HepG2 (cell line): ENCODE measurements around the gene CTRL. TPM values are rescaled to one million over a fixed set of nuclear protein-coding genes. Genes with fewer than 3 reads are reported as not detected.
A peak's percentile ranks its signal among the peaks of the same experiment; 100 is the strongest.

Experiments
- EEA1 ChIP-seq: sonication (generic); formaldehyde crosslinking; IDR thresholded peaks from 2 replicates; pipeline ENCODE4 v1.5.1; 2020; ENCODE audit warnings: mild to moderate bottlenecking, missing genetic modification reagents, borderline replicate concordance
- FIP1L1 ChIP-seq: fragments of 200-400 bp; formaldehyde crosslinking; IDR thresholded peaks from 2 replicates; pipeline ENCODE4 v1.6.1; 2018; ENCODE audit warnings: low read depth, mild to moderate bottlenecking, low read length, moderate library complexity, borderline replicate concordance; ENCODE audit not compliant: insufficient read depth
- MAZ ChIP-seq, 2 experiments: sonication (generic) in 1 of 2; formaldehyde crosslinking in 1 of 2; IDR thresholded peaks; 2 replicates each; pipeline versions ENCODE4 v1.5.0 to v1.6.1; 2012 to 2020; ENCODE audit warnings: low read depth in 2 of 2, mild to moderate bottlenecking in 2 of 2, borderline replicate concordance in 1 of 2, improper control_type of control experiment in 1 of 2, low read length in 1 of 2, missing genetic modification reagents in 1 of 2, moderate library complexity in 1 of 2
- SAFB2 ChIP-seq: sonication (generic); formaldehyde crosslinking; IDR thresholded peaks from 2 replicates; pipeline ENCODE4 v1.5.1; 2020; ENCODE audit warnings: missing genetic modification reagents, low read depth, mild to moderate bottlenecking, borderline replicate concordance
- SNAI1 ChIP-seq: sonication (generic); formaldehyde crosslinking; IDR thresholded peaks from 2 replicates; pipeline ENCODE4 v1.5.0; 2020; ENCODE audit warnings: mild to moderate bottlenecking, missing genetic modification reagents, borderline replicate concordance
- SOX5 ChIP-seq: IDR thresholded peaks from 2 replicates; pipeline ENCODE4 v1.6.1; 2016; ENCODE audit warnings: borderline replicate concordance
- TCF12 ChIP-seq, 2 experiments: fragments of 450-650 bp in 1 of 2; sonication (generic) in 1 of 2; formaldehyde crosslinking in 1 of 2; IDR thresholded peaks; 2 replicates each; pipeline versions ENCODE4 v1.6.1 to v1.8.0; 2017 to 2022; ENCODE audit warnings: antibody characterized with exemption in 1 of 2, mild to moderate bottlenecking in 1 of 2, missing genetic modification reagents in 1 of 2, moderate library complexity in 1 of 2
- TOPORS ChIP-seq: sonication (generic); formaldehyde crosslinking; IDR thresholded peaks from 2 replicates; pipeline ENCODE4 v1.8.0; 2023; ENCODE audit warnings: mild to moderate bottlenecking, missing genetic modification reagents
- ZFAT ChIP-seq: sonication (generic); formaldehyde crosslinking; conservative IDR thresholded peaks from 2 replicates; pipeline ENCODE4 v1.8.1; 2023; ENCODE audit warnings: missing genetic modification reagents, inconsistent platforms
- ZFP36 ChIP-seq: fragments of 150-350 bp; IDR thresholded peaks from 2 replicates; pipeline ENCODE4 v1.6.1; 2018; ENCODE audit warnings: borderline replicate concordance, low read length, low read depth; ENCODE audit not compliant: partially characterized antibody
- ZFY ChIP-seq: sonication (generic); formaldehyde crosslinking; IDR thresholded peaks from 2 replicates; pipeline ENCODE4 v1.4.0; 2020; ENCODE audit warnings: missing genetic modification reagents
- ZNF101 ChIP-seq: sonication (generic); formaldehyde crosslinking; IDR thresholded peaks from 2 replicates; pipeline ENCODE4 v1.4.0; 2020; ENCODE audit warnings: mild to moderate bottlenecking, low read depth, missing genetic modification reagents, borderline replicate concordance
- ZNF124 ChIP-seq: sonication (generic); formaldehyde crosslinking; IDR thresholded peaks from 2 replicates; pipeline ENCODE4 v1.4.0; 2020; ENCODE audit warnings: missing genetic modification reagents
- ZNF160 ChIP-seq: sonication (generic); formaldehyde crosslinking; IDR thresholded peaks from 2 replicates; pipeline ENCODE4 v1.8.0; 2022; ENCODE audit warnings: mild to moderate bottlenecking, inconsistent platforms, missing genetic modification reagents
- ZNF33A ChIP-seq: sonication (generic); formaldehyde crosslinking; IDR thresholded peaks from 2 replicates; pipeline ENCODE4 v1.5.1; 2020; ENCODE audit warnings: missing genetic modification reagents, mild to moderate bottlenecking, moderate library complexity, borderline replicate concordance
- ZNF501 ChIP-seq: sonication (generic); formaldehyde crosslinking; IDR thresholded peaks from 2 replicates; pipeline ENCODE4 v1.5.1; 2020; ENCODE audit warnings: mild to moderate bottlenecking, moderate library complexity, missing genetic modification reagents
- ZNF724P ChIP-seq: sonication (generic); formaldehyde crosslinking; IDR thresholded peaks from 2 replicates; pipeline ENCODE4 v1.8.0; 2022; ENCODE audit warnings: missing genetic modification reagents, borderline replicate concordance
- ZSCAN22 ChIP-seq: sonication (generic); formaldehyde crosslinking; IDR thresholded peaks from 2 replicates; pipeline ENCODE4 v1.4.0; 2020; ENCODE audit warnings: mild to moderate bottlenecking, missing genetic modification reagents
- polyA plus RNA-seq, 8 experiments: library from polyadenylated mRNA; depleted of rRNA in 3 of 8; stranded (reverse) in 7 of 8; unstranded in 1 of 8; fragments of >200 nt; fragmentation: Illumina TruSeq in 4 of 8; extraction: Trizol in 4 of 8; gene quantifications; 2 replicates each; pipeline versions ENCODE4 v1.2.1 to v1.2.3, GENCODE V29; 2011 to 2016; ENCODE audit warnings: low read depth in 4 of 8, missing spikeins in 1 of 8, mixed read lengths in 1 of 8; ENCODE audit not compliant: insufficient read depth in 1 of 8
- total RNA-seq, 5 experiments: library from RNA; depleted of rRNA; stranded (reverse); fragments of >200 nt; fragmentation: Illumina TruSeq; extraction: Trizol; gene quantifications; 2 replicates each; pipeline ENCODE4 v1.2.3, GENCODE V29; 2016; ENCODE audit warnings: low read depth in 1 of 5
- TF ChIP-seq, protein P1 (sequence below): sonication (generic); formaldehyde crosslinking; IDR thresholded peaks from 2 replicates; pipeline ENCODE4 v1.5.0; 2020; ENCODE audit warnings: missing genetic modification reagents, mild to moderate bottlenecking, borderline replicate concordance
- TF ChIP-seq, protein P2 (sequence below): sonication (generic); formaldehyde crosslinking; IDR thresholded peaks from 2 replicates; pipeline ENCODE4 v1.4.0; 2020; ENCODE audit warnings: mild to moderate bottlenecking, missing genetic modification reagents
- TF ChIP-seq, protein P3 (sequence below): IDR thresholded peaks from 2 replicates; pipeline ENCODE4 v1.6.1; 2016; ENCODE audit warnings: mild to moderate bottlenecking
- TF ChIP-seq, protein P4 (sequence below): sonication (generic); formaldehyde crosslinking; IDR thresholded peaks from 2 replicates; pipeline ENCODE4 v1.4.0; 2020; ENCODE audit warnings: mild to moderate bottlenecking, missing genetic modification reagents

CTRL gene
- total and polyA plus RNA-seq, 2 of the 13 experiments (the other 11 are each of a cell fraction or from before 2014, with no cell fraction given) = 1.9 to 2.7 TPM

DNA sequence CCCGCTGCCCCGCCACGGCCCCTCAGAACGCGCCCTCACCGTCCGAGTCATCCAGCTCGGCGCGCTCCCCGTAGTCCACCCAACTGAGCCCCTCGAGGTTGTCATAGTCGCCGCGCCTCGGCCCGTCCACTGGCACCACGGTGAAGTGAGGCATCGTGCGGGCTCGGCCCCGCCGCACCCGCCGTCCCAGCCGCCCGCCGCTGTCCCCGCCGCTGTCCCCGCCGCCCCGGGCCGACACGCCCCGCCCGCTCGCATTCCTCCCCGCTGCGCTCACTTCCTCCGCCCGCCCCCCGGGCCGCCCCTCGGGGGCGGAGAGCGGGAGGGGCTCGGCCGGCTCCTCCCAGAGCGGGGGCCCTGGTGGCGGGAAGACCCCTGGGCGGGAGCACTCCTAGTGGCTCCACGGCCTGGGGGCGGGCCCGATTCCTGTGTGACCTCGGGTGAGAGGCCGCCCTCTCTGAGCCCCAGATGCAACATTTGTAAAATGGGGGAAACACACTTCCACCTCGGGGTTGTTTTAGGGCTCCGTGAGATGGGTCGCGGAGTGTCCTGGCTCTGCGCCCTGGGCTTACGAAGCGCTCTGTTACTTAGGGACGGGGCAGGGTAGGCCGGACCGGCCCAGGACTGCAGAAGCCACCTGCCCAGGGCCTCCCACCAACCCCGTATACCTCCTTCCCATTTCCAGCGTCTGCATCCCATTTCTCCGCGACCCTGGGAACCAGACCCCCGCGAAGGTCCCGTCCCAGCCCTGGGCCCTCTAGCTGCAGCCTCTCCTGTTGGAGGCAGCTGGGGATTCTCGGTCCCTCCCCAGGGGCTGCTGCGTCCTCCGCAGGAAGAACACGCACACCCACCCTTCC, 37.0 kb upstream of the CTRL start, which contains the start of gene SLC12A4 (continued):
- TF ChIP-seq ZNF33A (CRISPR knock-in tag) = no peak
- peak; percentile 77; the same call in 1 of the 2 replicates for TF ChIP-seq SNAI1
- no peak for TF ChIP-seq ZFAT (CRISPR knock-in tag)
- peak; percentile 98 for TF ChIP-seq ZFP36
- TF ChIP-seq, protein P1, sequence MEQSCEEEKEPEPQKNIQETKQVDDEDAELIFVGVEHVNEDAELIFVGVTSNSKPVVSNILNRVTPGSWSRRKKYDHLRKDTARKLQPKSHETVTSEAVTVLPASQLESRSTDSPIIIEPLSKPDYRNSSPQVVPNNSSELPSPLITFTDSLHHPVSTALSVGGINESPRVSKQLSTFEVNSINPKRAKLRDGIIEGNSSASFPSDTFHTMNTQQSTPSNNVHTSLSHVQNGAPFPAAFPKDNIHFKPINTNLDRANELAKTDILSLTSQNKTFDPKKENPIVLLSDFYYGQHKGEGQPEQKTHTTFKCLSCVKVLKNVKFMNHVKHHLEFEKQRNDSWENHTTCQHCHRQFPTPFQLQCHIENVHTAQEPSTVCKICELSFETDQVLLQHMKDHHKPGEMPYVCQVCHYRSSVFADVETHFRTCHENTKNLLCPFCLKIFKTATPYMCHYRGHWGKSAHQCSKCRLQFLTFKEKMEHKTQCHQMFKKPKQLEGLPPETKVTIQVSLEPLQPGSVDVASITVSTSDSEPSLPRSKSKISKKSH (CRISPR knock-in tag) = peak; percentile 86; the same call in 1 of the 2 replicates
- TF ChIP-seq, protein P2, sequence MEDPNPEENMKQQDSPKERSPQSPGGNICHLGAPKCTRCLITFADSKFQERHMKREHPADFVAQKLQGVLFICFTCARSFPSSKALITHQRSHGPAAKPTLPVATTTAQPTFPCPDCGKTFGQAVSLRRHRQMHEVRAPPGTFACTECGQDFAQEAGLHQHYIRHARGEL (CRISPR knock-in tag) = 0 out of 2 replicates have a peak, but pooled peaks have one; percentile 64
- TF ChIP-seq ZFY (CRISPR knock-in tag) = peak; percentile 87
- peak; percentile 89 for TF ChIP-seq ZNF724P (CRISPR knock-in tag)
- no peak; the same call in 1 of the 2 replicates for TF ChIP-seq SAFB2 (CRISPR knock-in tag)
- TF ChIP-seq ZNF124 (CRISPR knock-in tag) = 0 out of 2 replicates have a peak, but pooled peaks have one; percentile 59
- TF ChIP-seq TOPORS (CRISPR knock-in tag) = peak; percentile 57; the same call in 1 of the 2 replicates
- TF ChIP-seq SOX5 (CRISPR knock-in tag) = peak; percentile 49; the same call in 1 of the 2 replicates
- TF ChIP-seq, protein P3, sequence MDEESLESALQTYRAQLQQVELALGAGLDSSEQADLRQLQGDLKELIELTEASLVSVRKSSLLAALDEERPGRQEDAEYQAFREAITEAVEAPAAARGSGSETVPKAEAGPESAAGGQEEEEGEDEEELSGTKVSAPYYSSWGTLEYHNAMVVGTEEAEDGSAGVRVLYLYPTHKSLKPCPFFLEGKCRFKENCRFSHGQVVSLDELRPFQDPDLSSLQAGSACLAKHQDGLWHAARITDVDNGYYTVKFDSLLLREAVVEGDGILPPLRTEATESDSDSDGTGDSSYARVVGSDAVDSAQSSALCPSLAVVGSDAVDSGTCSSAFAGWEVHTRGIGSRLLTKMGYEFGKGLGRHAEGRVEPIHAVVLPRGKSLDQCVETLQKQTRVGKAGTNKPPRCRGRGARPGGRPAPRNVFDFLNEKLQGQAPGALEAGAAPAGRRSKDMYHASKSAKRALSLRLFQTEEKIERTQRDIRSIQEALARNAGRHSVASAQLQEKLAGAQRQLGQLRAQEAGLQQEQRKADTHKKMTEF (CRISPR knock-in tag) = peak; percentile 95
- peak; percentile 99 for TF ChIP-seq MAZ (IDR thresholded peaks at IDR 0.05; ENCODE audit: borderline replicate concordance, low read depth, low read length)
- peak; percentile 98 for TF ChIP-seq MAZ (CRISPR knock-in tag; IDR thresholded peaks at IDR 0.05; ENCODE audit: low read depth)
- no peak for TF ChIP-seq ZNF101
- no peak for TF ChIP-seq TCF12 (IDR thresholded peaks at IDR 0.05)
- TF ChIP-seq TCF12 (CRISPR knock-in tag; IDR thresholded peaks at IDR 0.05) = no peak; the same call in 1 of the 2 replicates
- TF ChIP-seq ZNF160 (CRISPR knock-in tag) = no peak
- peak; percentile 15; the same call in 1 of the 2 replicates for TF ChIP-seq FIP1L1
- TF ChIP-seq, protein P4, sequence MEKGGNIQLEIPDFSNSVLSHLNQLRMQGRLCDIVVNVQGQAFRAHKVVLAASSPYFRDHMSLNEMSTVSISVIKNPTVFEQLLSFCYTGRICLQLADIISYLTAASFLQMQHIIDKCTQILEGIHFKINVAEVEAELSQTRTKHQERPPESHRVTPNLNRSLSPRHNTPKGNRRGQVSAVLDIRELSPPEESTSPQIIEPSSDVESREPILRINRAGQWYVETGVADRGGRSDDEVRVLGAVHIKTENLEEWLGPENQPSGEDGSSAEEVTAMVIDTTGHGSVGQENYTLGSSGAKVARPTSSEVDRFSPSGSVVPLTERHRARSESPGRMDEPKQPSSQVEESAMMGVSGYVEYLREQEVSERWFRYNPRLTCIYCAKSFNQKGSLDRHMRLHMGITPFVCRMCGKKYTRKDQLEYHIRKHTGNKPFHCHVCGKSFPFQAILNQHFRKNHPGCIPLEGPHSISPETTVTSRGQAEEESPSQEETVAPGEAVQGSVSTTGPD (CRISPR knock-in tag) = 0 out of 2 replicates have a peak, but pooled peaks have one; percentile 39
- TF ChIP-seq ZNF501 (CRISPR knock-in tag) = peak; percentile 92
- no peak; the same call in 1 of the 2 replicates for TF ChIP-seq EEA1
- no peak for TF ChIP-seq ZSCAN22 (CRISPR knock-in tag)
